HG03558 (cell line): Measurements from ENCODE around the gene FAM228A.
"Not testable (repeated sequence)": the region's sequence is repeated elsewhere in the genome, so short reads cannot be mapped to it uniquely, and the experiment has no call there.

Source experiments
- ATAC-seq: cut with Tn5 transposase; IDR thresholded peaks from one replicate; pipeline ENCODE4 v1.9.1; 2021; ENCODE audit warnings: moderate number of reproducible peaks; ENCODE audit not compliant: unreplicated experiment; ENCODE audit errors: extremely low read depth

The FAM228A gene

DNA sequence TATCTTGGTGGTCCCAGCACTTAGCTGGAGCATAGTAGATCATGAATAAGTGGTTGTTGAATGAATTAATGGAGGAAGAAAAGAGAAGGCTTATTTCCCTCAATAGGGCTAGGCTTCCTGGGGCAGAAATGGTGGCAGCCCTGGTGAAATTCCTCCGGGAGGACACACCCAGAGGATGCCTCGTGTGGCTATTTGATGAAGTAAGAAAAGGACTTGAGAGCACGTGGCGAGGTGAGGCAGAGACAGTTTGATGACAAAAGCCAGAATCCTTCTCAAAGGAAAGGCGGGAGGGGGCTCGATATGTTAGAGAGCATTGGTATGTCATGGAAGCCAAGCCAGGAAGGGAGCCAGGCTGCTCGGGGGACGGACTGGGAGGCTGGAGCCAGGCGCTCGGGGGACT lies 14.7 kb downstream of the FAM228A start:
- no peak for ATAC-seq

DNA sequence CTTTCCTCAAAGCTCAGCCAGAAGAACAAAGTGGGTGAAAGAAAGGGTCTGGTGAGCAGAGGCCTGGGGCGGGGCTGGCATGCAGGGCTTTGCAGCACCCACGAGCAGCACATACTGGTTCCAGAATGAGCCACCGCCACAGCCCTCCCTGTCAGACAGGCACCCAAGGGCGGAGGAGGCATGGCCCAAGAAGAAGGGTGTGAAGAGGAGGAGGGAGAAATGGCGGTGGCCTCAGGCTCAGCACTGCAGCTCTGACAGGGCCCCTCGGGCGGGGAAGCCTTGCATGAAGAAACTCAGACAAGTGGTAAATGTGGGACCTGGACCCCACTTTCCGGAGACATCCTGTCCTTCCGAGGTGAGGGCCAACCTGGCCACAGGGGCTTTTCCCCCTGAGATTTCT lies 15.7 kb downstream of the FAM228A start:
- ATAC-seq, result no peak

DNA sequence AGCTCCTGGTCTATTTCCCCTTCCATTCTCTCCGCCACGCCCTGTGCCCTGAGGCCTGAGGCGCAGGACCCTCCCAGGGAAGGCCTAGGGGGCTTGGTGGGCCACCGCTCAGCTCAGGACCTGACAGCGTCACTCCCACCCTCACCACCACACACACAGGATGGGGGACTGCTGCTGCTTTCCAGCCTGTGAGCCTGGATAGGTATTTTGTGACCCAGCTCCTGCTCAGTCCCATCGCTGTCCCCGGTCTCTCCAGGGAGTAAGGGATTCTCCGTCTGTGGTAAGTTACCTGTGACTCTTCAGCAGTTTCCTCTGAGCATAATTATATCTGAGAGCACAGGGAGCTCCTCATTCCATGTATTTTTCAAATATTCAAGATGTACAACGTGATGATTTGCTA lies 16.3 kb downstream of the FAM228A start:
- no peak for ATAC-seq

DNA sequence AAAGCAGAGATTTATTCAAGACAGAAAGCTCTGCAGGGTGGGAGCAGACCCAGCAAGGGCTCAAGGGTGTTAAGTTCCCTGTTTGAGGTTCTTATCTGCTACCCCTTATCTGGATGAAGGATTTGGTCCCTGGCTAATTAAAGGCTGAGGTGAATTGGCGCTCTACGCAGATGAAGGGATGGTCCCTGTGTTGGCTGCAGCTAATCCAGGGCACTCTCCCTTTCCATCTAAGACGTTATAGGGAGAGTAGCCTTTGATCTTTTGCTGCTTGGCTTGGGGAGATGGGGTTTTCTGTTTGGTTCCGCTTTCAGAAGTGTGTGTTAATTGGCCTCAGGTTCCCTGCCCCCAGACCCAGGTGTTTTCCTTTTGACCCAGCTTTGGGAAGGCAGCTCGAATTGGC lies 17.0 kb downstream of the FAM228A start:
- no peak for ATAC-seq

DNA sequence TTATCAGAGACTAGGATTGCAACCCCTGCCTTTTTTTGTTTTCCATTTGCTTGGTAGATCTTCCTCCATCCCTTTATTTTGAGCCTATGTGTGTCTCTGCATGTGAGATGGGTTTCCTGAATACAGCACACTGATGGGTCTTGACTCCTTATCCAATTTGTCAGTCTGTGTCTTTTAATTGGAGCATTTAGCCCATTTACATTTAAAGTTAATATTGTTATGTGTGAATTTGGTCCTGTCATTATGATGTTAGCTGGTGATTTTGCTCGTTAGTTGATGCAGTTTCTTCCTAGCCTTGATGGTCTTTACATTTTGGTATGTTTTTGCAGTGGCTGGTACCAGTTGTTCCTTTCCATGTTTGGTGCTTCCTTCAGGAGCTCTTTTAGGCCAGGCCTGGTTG lies 22.4 kb downstream of the FAM228A start:
- ATAC-seq, result not testable (repeated sequence)

DNA sequence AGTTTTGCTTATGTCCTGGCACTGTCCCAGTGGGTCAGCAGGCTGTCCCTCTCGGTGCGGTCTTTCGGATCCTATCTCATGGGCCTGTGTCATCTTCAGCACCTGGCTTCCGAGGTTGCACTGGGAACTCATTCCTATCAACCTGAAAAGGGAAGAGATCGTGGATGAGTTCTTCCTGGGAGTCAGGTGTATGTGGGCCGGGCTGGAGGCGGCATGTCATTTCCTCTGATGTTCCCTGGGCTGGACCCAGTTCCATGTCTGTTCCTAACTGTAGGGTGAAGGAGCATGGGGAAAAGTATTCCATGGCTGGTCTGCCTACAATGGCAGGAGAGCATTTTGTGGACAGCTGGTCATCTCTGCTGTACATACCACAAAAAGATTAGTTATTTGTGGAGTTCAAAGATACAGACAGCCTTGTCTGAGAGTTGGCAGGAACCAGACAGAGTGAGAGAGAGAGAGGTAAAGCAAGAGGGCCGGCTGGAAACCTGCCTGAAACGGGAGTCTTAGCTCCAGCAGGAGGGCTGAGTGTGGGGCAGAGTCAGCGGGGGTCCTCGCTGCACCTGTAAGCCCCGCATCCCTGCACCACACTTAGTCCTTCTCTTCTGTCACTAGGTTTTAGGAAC lies 25.2 kb downstream of the FAM228A start:
- ATAC-seq, result no peak

DNA sequence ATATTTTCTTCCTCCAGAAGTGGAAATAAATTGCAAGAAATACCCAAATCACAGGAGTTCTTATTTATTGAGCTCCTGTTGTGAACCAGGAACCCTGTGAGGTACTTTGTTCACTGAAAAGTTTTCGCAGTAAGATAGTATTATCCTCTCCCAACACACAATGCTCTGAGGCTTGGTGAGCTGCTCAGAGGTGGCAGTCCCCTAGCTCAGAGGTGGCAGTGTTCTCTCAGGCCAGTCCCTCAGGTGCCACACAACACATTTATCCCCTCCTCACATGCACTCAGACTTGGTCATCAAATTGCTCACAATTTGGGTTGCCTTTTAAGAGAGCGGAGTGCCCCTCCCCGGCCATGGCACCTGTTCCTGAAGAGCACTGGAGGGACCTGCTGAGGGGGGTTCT lies 25.9 kb downstream of the FAM228A start:
- ATAC-seq, result no peak

DNA sequence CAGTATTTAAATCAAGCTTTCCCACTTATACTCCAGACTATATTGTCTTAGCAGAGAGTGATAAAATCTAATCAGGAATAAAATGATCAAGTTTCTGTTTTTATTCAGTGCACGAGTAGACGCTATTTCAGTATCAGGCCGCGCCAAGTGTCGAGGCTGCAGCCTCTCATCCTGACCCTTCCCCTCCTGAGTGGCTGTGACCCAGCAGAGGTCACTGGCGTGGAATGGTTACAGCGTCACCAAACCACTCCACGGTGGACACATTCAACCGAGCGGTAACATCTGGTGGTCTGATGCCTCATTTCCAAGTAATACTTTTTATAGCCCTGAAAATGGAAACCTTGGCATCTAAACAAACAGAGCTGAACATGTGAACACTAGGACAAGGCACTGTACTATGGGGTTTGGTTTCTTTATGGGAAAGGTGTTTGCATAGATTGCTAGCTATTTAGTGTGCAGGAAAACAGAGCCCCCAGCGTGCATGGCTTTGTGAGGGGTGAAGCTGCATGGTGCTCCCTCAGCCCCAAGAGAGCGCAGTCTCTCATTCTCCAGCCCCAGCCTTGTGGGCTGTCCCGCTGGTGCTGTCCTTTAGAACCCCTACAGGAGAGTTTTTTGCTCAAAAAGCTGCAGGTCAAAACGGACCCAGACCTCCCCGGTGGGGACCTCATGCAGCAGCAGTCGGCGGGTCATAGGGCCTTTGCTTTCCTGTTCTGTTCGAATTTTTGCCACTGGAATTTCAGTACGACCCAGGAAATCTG lies 28.4 kb downstream of the FAM228A start:
- no peak for ATAC-seq

DNA sequence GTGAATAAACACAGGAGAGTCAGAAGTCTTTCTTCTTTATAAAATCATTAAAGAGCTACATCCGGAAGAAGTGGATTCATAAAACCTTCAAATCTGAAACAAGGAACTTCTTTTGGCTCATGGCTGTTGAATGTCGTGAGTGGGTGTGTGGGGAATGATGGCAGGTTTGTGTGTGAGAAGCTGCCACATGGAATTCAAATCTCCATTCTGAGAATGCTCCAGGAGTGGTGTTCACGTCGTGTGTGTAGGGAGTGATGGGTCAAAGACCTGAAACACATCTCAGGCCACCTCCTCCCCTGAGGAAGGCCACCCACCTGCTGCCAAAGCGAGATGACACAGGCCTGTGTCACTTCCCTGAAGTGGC lies 28.9 kb downstream of the FAM228A start:
- ATAC-seq, result no peak

DNA sequence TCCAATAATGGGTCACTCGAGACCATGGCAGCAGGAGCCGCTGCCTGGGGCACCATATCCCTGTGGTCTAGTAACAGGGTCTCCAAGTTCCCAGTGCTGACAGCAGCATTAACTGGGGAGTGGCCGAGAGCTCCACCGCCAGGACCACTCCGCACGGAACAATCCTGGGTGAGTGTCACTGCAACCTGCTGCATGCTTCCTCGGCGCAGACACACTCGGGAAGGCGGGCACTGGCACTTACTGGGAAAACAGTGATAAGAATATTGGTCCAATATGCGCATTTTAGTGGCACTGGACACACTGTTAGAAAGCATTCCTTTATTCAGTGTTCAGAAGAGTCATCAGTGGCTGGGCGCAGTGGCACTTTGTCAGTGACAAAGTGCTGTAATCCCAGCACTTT lies 29.7 kb downstream of the FAM228A start:
- ATAC-seq, result no peak

DNA sequence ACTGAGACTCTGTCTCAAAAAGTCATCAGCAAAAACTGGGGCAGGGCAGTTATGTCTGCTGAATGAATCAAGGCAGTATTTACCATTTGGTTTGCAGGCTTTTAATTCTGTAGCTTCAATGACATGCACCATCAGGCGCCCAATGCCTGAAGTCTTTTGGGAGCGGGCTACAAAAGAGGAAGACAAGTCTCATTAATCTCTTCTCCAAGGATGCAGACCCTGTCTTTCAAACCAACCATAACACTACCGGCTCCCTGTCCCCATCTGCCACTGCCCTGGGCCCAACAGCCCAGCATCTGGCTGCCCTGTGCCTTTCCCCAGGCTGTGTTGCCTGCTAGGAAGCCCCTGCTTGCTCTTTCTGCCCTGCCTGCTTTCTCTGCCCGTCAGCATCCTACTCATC lies 30.3 kb downstream of the FAM228A start:
- ATAC-seq, result no peak

DNA sequence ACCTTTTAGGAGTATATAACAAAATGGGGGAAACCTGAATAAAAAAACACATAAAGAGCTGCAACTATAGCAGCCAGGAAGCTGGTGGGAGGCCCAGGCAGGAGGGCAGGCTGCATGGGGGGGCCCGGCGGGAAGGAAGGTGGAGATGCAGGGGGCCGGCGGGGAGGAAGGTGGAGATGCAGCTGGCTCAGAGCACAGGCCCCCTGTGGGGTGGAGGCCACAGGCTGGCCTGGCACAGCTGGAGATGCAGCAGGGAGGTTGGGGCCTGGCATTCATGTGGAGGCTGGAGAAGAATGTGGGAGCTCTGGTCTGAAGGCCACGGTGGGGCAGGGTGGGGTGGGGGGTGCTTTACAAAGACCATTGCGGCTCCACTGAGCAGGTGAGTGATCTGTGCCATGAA lies 31.4 kb downstream of the FAM228A start:
- ATAC-seq, result no peak

DNA sequence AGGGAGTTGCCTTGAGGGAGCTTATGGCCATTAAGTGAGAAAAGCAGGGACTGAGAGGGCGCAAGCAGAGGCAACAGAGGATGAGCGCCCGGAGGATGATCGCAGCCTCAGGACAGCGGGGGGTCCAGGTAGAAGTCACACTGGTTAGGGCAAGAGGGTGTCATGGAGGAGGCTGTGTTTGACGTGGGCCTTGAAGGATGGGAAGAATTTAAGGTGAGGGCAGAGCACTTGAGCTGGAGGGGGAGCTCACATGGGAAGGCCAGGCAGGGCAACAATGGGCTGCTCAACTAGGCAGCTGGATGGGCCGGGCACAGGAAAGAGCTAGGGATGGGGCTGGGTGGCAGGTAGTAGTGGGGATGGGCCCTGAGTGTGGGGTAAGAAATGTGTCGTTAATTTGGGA lies 31.9 kb downstream of the FAM228A start:
- no peak for ATAC-seq

DNA sequence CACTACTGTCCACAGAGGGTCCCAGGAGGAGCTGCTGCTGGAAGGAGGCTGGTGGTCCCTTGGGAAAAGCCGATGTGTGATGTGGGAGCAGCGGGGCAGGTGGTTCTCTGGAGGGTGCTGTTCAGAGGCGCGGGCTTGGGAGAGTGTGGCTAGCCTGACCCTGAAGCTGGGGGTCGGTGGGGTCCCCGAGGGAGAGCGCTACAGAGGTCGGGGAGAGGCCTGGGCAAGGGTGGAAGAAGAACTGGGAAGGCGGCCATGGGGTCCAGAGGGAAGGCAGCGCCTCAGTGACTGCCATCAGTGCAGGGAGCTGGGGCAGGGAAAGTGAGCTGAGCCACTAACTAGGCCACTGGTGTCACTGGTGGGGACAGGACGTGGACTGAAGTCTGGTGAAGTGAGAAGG lies 32.5 kb downstream of the FAM228A start:
- ATAC-seq, result no peak

DNA sequence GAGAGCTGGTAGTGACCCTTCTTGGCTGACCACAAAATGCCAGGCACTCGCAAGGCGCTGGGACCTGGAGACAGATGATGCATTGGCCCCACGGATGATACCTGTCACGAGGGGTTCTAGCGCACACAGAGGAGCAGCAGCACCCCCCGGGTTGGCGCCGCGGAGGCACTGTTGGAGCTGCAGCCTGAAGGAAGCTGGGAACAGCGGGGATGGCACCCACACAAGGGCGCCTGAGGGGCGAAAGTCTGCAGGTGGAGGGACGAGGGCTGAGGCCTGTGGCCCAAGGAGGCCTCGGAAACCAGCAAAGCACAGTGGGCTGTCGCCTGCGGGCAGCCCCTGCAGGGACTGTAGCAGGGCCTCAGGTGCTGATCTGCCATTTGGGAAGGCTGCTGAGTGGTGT lies 33.6 kb downstream of the FAM228A start:
- ATAC-seq, result no peak

DNA sequence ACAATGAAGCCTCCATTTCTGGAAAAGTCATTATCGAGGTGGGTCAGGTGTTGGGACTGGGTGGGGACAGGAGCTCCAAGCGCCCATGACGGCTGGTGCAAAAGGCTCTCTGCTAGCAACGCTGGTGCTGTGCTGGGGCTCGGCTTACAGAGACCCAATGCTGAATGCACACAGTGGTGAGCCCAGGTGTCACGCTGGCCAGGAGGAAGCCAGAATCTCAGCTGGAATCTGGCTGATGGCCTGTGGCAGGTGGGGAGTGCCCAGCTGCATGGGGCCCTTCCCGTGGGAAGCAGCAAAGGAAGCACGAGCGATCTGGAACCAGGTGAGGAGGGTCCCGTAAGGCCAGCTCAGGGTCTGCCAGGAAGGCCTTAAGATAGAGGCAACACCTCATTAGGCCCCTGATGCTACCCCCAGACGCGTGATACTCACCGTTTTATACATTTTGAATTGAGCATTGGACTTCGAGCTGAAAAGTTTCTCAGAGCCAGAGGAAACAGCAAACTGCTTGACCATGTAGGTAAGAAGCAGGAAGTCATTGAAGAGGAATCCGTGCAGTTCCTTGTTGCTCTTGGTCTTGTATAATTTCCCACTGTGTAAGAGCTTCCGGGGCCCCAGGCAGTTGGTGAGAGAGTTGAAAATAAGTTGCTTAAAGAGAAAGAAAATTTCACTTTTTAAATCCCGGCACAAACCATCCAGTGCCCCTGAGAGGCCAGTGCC lies 34.7 kb downstream of the FAM228A start:
- ATAC-seq, result no peak

DNA sequence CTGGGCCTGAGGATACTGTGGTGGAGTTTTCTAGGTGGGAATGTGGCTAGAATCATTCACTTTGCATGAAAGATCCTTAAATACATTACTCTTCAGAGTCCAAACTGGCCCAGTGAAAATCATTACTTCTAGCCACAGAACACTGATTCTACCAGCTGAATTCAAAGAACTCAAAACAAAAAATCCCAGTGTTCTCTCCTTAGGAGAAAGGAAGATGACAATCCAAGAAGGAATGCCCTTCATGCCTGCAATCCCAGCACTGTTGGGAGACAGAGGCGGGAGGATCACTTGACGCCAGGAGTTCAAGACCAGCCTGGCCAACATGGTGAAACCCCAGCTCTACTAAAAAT lies 35.2 kb downstream of the FAM228A start:
- no peak for ATAC-seq

DNA sequence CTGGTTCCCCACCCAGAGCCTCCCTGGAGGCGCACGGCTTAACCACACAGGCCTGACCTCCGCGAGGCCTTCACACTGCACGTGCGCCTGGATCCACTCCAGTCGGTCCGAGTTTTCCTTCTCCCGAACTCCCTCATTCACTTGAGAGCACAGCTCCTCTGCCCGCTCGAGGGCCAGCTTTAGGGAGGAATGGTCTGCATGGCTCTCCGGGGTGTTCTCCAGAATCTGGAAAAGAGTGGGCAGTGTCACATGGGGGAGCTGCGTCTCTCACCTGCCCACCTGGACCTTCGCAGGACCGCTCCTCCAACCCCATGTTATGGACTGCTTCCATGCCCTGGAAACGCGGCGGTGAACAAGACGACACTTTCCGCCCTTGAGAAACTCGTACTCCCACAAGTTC lies 35.9 kb downstream of the FAM228A start:
- ATAC-seq, result no peak

DNA sequence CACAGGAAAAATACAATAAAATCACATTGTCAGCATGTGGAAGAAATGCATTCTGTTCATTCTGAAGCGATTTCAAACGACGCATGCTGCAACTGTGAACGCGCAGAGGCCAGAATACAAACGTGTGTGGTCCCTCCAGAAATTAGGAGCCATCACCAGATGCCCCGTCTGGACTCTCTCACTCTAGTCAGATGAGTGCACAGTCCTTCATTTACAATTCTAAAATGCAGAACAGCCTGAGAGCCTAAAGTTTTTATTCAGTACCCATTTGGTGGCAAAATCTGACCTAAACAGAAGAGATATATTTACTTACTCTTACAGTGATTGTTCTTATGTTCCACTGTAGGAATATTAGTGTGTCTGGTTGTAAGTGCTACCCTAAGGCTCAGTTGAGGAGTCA lies 36.6 kb downstream of the FAM228A start:
- no peak for ATAC-seq

DNA sequence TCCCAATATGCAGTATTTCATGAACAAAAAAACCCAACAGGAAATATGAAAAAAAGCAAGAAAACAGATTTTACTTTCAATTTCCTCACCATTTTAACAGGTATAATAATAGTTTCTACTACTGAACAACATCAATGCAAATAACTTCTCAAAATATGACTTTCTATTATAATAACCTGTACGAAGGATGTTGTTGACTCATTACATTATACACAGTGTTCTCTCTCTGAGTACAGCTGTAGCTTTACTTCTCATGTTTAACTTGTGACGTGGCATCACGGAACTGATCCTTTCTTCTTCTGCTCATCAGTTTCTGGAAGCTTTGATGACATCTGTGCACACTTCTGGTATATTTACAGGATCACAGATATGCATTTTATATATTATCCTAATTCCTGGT lies 40.0 kb downstream of the FAM228A start:
- peak; percentile 93 for ATAC-seq

DNA sequence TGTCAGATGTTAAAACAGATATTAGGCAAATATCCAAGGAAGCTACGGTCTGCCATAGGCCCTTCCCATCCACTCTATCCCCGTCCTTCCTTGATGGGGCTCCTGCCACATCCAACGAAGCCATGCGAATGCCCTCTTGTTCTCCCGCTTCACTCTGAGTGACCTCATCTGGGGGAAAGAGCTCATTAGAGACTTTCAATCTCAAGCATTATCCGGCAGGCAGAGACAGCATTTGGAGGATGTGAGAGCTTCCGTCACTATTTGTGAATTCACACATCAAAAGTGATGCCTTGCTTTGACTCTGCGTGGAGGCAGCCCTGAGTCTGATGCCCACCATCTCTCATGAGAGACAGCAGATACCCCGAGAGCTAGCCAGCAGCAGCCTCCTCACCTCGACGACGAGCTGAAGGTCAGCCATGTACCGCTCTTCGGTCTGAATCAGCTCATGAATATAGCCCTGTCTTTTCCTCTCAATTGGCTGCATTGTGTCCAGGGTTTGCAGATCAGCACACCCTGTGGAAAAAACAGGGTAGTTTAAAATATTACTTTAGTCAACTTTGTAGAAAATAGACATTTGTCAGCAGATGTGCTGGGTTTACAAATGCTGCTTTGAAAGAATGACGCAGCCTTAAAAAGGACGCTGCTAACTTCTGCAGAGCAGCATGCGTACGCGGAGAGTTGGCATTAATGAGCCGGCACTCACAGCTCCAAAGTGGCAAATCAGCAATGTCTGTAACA lies 45.9 kb downstream of the FAM228A start:
- no peak for ATAC-seq
